CMK (cell line): ENCODE data around the gene GALNT5.
"Not testable (repeated sequence)": the region's sequence is repeated elsewhere in the genome, so short reads cannot be mapped to it uniquely, and the experiment has no call there.

Experiments
- DNase-seq: peaks from one replicate; pipeline ENCODE4 v3.0.0-alpha.2; 2010; ENCODE audit warnings: low read depth

Gene GALNT5, protein sequence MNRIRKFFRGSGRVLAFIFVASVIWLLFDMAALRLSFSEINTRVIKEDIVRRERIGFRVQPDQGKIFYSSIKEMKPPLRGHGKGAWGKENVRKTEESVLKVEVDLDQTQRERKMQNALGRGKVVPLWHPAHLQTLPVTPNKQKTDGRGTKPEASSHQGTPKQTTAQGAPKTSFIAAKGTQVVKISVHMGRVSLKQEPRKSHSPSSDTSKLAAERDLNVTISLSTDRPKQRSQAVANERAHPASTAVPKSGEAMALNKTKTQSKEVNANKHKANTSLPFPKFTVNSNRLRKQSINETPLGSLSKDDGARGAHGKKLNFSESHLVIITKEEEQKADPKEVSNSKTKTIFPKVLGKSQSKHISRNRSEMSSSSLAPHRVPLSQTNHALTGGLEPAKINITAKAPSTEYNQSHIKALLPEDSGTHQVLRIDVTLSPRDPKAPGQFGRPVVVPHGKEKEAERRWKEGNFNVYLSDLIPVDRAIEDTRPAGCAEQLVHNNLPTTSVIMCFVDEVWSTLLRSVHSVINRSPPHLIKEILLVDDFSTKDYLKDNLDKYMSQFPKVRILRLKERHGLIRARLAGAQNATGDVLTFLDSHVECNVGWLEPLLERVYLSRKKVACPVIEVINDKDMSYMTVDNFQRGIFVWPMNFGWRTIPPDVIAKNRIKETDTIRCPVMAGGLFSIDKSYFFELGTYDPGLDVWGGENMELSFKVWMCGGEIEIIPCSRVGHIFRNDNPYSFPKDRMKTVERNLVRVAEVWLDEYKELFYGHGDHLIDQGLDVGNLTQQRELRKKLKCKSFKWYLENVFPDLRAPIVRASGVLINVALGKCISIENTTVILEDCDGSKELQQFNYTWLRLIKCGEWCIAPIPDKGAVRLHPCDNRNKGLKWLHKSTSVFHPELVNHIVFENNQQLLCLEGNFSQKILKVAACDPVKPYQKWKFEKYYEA

DNA sequence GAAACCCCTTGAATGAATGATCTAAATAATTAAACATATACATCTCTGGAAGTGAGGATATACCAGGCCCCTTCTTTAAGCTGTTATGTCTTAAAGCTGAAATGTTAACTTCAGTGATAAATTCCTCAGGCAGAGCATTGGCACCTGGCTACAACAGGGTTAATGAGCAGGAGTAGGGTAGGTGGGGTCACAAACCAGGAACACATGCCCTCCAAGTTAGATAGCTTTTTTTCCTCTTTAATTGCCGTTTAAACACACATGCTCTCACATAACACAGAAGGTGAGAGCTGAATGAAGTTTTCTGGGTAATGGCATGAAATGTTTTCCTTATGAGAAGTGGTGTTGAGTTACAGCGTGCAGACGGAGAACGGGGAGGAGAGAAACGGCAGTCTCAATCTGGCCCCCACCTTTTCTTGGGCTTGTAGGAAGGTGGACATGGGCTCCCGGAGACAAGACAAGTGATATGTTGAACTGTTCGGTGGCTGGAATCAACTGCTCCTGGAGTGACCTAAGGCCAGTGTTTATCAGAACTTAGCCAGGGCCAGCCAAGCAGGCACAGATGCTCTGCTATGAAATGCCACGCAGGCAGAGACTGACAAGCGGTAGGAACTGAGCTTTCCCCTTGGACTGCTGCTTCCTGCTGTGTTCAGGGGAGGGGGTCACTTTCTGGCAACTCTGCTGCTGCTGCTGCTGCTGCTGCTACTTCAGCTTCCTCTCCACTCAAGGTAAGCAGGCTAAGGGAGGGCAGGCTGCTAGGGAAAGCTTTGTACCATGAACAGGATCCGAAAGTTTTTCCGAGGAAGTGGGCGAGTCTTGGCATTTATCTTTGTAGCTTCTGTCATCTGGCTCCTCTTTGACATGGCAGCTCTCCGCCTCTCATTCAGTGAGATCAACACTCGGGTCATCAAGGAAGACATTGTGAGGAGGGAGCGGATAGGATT lies at the start of gene GALNT5:
GALNT5 (plus strand) TSS at position 394 of the 941 bp plus-strand sequence; CDS start at position 772, 378 bp downstream.
- no peak for DNase-seq

DNA sequence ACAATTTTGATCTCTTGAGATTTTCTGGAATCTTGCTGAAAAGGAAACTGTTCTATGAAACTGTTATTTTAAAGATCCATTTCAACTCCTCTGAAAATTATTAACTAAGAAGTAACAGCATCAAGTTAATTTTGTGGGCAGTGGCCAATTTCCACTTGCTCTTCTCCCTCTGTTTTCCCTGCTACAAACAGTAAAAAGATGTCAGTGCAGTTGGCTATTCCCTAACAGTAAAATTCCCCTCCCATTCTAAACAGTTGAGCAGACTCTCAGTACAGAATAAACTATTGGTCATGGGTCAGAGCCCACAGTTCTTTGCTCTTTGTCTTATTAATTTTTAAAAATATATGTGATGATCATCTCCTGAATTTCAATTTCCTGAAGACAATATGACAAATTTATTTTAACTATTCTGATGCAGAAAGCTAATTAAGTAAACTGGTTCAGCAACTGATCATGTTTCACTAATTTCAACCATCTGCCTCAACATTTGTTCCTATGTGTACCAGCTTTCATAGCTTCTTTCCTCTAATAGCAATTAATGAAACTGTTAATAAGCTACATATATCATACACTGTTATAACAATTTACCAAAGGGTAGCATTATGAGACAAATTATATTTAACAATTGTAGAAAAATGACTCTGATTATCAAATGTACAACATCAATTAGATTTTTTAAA lies 41.1 kb upstream of the GALNT5 start:
- DNase-seq = no peak

DNA sequence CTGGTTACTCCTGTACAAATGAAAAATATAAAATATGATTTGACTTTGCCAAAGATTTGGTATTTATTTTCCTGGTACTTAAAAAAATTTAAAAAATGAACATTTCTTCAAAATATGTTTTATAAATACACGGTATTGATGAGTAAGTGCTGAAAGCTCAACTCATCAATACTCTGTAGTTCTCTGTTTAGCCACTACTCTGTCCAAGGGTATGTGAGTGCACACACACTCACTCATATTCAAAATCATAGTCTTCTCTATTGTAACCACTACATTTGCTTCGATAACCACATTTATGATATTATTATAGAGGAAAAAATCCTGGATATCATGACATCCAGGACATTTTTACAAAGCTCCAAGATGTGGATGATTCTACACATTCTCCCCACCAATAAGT lies 40.1 kb upstream of the GALNT5 start:
- no peak for DNase-seq

DNA sequence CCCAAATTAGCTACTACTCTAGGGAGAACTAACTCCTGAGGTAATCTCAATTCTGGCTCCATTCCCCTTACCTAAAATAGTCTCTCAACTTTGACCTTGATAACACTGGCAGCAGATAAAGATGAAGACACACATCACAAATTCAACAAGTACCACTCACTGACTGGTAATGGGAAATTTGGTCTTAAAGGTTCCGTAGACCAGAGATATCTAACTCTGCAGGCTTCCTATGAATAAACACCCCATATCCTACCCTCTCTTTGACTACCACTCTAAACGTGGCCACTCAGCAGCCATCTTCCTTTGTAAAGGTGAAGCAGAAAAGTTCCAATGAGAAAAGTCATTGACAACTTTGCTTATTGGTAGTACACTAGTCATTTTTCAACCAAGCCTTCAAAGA lies 38.6 kb upstream of the GALNT5 start:
- DNase-seq = no peak

DNA sequence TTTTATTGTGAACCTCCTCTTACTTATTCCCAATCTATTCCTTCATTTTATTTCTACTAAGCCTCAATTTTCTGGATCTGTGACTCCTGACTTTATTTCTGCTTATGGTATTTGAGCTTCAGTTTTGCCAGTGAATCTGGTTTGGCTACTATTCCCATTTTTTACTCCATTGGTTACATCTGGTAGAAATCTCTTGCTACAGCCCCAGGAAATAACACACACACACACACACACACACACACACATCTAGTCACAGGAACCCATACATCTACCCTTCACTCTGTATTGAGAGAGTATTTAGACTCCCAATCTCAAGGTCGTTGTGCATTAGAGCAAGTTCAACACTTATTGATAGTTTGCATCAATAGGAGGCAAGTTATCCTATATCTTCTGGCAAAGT lies 37.0 kb upstream of the GALNT5 start:
- no peak for DNase-seq

DNA sequence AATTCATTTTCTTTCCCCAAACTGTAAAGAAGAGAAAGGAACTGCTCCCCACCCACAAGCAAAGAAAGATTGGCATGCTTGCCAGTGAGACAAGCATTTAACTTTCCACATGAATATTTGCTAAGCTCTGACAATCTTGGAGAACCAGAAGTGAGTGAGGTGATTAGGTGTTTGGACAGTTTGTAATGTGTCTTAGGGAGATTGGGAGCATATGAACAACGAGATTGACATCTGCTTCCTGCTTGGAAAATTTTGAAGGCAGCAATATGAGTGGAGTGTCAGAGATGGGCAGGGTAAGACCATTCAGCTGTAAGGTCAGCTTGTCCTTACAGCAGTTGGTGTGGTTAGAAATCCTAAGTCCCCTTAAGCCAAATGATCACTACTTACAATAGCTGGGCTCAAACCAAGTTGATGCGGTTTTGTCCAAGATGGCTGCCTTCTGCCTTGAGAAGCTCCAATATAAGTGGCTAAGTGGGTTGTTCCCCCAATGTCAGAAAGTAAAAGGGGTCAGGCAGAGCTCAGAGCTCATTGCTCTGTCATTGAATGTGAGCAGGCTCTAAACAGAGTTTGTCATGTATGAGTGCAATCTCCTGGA lies 36.0 kb upstream of the GALNT5 start:
- peak; percentile 5 for DNase-seq

DNA sequence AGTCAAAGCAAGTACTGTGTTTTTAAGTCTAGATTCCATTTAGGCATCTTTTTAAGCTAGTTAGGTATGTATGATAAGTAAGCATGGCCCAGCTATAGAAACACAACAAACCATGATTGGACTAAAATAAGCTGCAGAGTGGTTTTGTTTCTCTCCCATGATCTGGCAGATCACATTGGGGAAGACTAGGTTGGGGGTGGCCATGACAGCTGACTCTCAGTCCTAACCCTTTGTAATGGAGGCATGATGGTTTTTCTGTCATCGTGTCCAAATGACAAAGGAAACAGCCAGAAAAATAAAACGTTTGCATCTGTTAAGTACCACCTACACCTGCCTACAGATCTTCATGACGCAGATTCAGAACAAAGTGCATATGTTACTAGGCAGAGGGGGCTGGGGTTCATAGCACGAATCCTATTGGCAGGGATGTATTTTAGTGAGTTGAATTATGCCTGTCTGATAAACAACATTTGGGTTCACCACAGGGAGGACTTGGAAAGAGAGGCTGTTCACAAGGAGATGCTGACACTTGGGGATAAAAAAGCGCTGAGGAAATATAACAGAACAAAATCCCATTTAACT lies 33.8 kb upstream of the GALNT5 start:
- DNase-seq = no peak

DNA sequence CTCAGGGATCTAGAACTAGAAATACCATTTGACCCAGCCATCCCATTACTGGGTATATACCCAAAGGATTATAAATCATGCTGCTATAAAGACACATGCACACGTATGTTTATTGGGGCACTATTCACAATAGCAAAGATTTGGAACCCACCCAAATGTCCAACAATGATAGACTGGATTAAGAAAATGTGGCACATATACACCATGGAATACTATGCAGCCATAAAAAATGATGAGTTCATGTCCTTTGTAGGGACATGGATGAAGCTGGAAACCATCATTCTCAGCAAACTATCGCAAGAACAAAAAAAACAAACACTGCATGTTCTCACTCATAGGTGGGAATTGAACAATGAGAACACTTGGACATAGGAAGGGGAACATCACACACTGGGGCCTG lies 33.1 kb upstream of the GALNT5 start:
- not testable (repeated sequence) for DNase-seq

DNA sequence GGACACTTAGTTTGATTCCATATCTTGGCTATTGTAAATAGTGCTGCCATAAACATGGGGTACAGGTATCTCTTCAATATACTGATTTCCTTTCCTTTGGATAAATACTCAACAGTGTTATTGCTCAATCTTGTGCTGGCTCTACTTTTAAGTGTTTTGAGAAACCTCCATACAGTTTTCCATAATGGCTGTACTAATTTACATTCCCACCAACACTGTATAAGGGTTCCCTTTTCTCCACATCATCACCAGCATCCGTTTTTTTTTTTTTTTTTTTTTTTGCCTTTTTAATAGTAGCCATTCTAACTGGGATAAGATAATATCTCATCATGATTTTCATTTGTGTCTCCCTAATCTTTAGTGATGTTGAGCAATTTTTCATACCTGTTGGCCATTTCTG lies 29.9 kb upstream of the GALNT5 start:
- no peak for DNase-seq

DNA sequence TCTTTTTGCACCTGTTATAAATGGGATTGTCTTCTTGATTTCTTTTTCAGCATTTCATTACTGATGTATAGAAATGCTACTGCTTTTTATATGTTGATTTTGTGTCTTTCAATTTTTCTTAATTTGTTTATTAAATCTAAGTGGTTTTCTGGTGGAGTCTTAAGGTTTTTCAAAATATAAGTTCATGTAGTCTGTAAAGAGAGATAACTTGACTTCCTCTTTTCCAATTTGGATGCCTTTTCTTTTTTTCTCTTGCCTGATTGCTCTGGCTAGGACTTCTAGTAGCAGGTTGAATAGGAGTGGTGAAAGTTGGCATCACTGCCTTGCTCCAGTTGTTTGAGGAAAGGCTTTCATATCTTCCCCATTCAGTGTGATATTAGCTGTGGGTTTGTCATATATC lies 28.6 kb upstream of the GALNT5 start:
- DNase-seq = no peak

DNA sequence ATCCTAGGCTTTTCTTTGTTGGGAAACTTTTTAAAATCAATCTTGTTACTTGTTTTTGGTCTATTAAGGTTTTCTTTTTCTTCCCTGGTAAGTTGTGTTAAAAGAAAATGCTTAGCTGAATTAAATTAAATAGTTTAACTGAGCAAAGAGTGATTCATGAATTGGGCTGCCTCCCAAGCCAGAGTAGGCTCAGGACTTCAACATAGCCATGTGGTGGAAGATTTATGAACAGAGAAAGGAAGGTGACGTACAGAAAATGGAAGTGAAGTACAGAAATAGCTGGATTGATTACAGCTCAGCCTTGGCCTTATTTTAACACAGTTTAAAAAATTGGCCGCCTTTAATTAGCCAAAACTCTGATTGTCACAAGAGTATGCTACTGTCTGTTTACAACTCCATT lies 27.9 kb upstream of the GALNT5 start:
- no peak for DNase-seq

DNA sequence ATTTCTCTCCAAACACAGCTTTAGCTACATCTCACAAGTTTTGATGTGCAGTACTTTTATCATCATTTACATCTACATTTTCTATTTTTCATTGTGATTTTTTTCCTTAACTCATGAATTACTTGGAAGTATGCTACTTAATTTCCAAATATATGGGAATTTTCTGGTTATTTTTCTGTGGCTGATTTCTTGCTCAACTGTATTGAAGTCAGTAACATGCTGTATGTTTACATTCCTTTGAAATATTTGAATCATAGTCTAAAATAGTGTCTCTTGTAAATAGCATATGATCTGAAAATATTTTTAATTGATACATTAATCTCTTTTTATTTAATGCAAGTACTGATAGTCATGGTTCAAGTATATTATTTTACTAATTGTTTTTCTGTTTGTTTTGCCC lies 26.0 kb upstream of the GALNT5 start:
- no peak for DNase-seq

DNA sequence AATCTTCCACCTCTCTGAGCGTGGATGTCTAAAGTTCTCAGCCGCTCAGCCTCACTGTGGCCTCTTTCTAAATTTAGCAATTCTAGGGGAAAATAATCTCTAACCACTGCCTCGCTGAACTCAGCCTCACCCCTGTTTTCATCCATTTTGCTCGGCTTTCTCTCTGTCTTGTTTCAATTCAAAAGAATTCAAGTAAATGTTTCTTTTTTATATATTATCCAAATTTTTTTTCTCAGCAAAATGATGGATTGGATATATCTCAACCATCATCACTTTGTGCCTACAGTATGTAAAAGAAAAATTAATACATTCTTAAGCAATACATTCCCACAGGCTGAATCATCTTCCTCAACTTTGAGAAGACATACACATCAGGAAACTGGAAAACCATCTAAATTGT lies 24.0 kb upstream of the GALNT5 start:
- DNase-seq = no peak

DNA sequence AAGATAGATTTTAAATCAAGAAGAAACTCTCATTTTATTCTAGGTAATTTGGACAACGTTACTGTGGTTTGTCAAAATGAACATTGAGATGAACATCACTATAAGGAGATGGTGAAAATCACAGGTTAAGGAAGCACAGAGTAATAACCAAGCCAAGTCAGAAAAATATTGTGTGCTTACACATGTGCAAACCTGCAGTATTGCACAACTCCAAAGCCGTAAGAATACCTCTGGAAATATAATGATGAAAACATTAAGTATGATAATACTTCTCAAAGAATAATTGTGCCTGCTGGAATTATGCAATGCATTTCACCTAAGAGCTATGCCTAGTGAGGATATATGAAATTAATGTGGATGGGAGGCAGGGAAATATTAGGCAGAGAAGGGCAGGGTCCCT lies 21.1 kb upstream of the GALNT5 start:
- DNase-seq = no peak

DNA sequence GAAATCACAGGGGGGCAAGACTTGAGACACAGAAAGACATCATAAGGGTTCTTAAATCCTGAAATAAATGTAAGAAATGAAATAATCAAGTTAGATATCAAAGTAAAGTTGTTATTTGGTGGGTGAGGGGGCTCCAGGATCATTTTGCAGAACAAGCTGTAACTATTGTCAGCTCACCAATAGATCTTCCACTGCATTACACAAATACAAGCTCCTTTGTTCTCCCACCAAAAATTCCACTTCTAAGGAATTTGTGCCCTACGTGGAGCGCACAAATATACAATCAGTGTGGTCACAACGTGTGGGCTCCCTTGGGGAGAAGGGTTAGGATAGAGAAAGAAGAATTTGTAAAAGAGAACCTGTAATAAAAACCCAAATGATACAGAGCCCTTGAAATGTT lies 19.2 kb upstream of the GALNT5 start:
- DNase-seq = no peak

DNA sequence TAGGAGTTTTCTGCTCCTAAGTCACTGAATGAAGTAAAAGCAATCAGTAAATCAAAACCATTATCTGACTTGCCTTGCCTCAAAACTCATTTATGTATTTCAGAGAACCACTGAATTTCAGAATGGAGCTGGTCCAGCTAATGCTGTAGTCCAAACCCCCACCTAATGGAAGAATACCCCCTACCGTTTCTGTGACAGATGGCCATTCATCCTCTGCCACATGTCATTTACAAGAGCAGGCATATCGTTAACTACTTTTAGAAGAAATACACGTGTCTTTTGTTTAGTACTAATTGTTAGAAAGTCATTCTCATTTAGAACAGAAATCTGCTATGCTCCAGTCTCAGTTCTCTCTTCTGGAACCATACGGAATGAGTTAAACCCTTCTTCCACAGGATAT lies 12.8 kb upstream of the GALNT5 start:
- DNase-seq = no peak

DNA sequence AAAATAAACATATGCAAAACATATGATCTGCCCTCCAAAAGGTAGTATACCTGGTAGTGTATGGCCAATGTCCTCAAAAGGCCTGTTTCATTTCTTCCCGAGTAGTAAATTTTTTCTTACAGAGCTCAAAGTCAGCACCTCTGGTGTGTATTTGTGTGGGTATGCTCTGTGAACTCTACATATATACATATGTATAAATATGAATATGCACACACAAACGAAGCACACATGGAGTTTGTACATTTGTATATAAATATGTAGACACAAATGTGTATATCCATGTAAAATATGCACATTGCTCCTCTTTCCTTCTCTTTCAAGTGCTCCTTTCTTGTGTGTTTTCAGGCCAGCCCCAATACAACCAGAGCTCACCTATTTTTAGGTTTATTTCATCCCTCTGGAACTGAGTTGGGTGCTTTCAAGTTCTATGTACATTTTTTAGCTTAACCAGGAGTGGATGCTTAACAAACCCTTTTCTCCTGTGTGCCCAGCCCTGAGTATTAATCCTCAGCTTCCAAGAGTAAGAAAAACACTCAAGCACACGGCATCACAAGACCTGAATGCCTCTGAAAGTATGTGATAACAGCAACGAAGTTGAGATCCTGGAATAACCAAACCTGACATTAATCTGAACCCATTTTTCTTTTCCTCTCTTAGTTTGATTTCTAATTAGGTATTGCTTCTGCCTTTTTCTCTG lies 12.2 kb upstream of the GALNT5 start:
- no peak for DNase-seq

DNA sequence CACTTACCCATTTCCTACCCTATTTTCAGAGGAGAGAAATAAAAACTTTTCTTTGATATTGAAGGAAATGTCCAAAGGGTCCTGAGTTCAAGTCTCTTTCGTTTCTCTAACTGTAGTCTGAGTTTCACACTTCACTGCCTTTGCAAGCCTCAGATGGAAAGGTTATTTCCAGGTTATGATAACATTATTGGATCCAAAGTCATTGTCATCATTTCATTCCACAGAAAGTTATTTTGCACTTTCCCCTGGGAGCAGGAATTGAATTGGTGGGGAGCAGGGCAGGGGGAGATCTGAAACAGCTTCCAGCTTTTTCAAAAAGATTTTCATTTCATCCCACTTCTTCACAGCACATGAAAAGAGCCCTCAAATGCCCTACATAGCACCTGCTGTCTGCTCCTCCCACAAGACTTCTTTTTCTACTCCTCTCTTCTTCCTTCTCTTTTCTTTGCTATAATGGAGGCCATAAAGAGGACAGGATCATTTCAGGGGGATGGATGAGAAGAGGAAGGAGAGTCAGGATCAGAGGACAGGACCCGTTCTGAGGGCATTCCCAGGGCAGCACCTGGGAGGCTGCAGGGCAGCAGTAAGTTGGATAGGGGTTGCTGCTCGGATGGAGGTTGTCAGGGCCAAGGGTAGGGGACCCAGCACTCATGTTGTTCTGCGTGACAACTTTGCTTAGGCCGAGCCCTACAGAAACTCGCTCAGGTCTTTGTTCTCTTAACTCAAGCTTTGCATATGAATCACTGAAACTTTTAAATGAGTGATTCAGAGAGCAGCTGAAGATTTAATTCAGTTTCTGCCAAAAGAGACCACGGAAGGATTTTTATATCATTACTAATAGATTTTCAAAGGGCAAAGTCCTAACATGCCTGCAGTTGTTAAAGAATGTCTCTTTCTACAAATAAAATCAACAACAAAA lies 11.4 kb upstream of the GALNT5 start:
- no peak for DNase-seq
